ENCODE data around the gene KPNA2. TPM values are rescaled to one million over a fixed set of nuclear protein-coding genes. Genes with fewer than 3 reads are reported as not detected.
"Not testable (repeated sequence)": the region's sequence is repeated elsewhere in the genome, so short reads cannot be mapped to it uniquely, and the experiment has no call there.

The KPNA2 gene
- total RNA-seq, result 10 to 100 TPM; 16.7 to 29.5 (median 22.6) TPM
- 16.5 TPM for polyA plus RNA-seq
- long read RNA-seq, donor 1, transcript KPNA2-201 (11 exons, 2,181 nt), result major isoform, 36 of 39 reads
- long read RNA-seq, donor 1, partial matches to known transcripts, result 2 of 39 reads
- long read RNA-seq, donor 1, other reads (novel, unspliced or antisense), result 1 of 39 reads
- long read RNA-seq, donor 2, transcript KPNA2-201 (11 exons, 2,181 nt), result major isoform, 13 of 16 reads
- long read RNA-seq, donor 2, partial matches to known transcripts, result 0 of 16 reads
- long read RNA-seq, donor 2, other reads (novel, unspliced or antisense), result 3 of 16 reads
- long read RNA-seq, donor 3, transcript KPNA2-201 (11 exons, 2,181 nt), result major isoform, 76 of 105 reads
- long read RNA-seq, donor 3, partial matches to known transcripts, result 22 of 105 reads
- long read RNA-seq, donor 3, other reads (novel, unspliced or antisense), result 7 of 105 reads
- long read RNA-seq, donor 4, transcript KPNA2-201 (11 exons, 2,181 nt), result major isoform, 19 of 19 reads
- long read RNA-seq, donor 4, partial matches to known transcripts, result 0 of 19 reads
- long read RNA-seq, donor 4, other reads (novel, unspliced or antisense), result 0 of 19 reads

GRCh38 chr17:68035523-68036303, at the start of gene KPNA2:
Gene KPNA2 (plus strand): TSS chr17:68035735. CDS start chr17:68037133, 1,398 bp downstream.
- no peaks in the 10 kb centered on the region for H3K9me3 ChIP-seq (ENCODE audit: control insufficient read depth, low read length)
- H3K27me3 ChIP-seq (ENCODE audit: control insufficient read depth, insufficient read depth), result no peaks in the 10 kb centered on the region
- peak; percentile 97 to 98 for ATAC-seq
- H3K4me3 ChIP-seq (ENCODE audit: low read length), result peak within 1 kb of the TSS; percentile 54
- intact Hi-C loops (cut with DNase I), result no loop called here
- DNase-seq, result peak; percentile 94 to 97 (median 96)
- no peaks in the 10 kb centered on the region for H3K4me1 ChIP-seq (ENCODE audit: control insufficient read depth, insufficient read depth, low read length)
- peak within 1 kb of the TSS; percentile 37 for H3K27ac ChIP-seq (ENCODE audit: low read length)
- under 1% methylated on average over 69 of the region's 72 CpGs for WGBS

GRCh38 chr17:67990909-67991308, 44.6 kb upstream of the KPNA2 start:
- Histone ChIP-seq H3K27me3 (ENCODE audit: control insufficient read depth, insufficient read depth) (no peaks in the 10 kb centered on the region), H3K9me3 (ENCODE audit: control insufficient read depth, low read length) (no peaks in the 10 kb centered on the region), H3K4me3 (ENCODE audit: low read length) (no peak overlapping the region), H3K27ac (ENCODE audit: low read length) (no peak overlapping the region), H3K4me1 (ENCODE audit: control insufficient read depth, insufficient read depth, low read length) (peaks cover 3% of the 10 kb centered on the region)
- 95% methylated on average over 4 of the region's 4 CpGs for WGBS
- ATAC-seq (no peak), DNase-seq (no peak)
- intact Hi-C loops (cut with DNase I), result no loop called here

GRCh38 chr17:67992548-67993152, 42.9 kb upstream of the KPNA2 start:
- 10% methylated on average over 18 of the region's 18 CpGs for WGBS
- DNase-seq (no peak), ATAC-seq (peak; percentile 1 to 4)
- peak overlapping the region; percentile 74 for H3K27ac ChIP-seq (ENCODE audit: low read length)
- H3K27me3 ChIP-seq (ENCODE audit: control insufficient read depth, insufficient read depth), result no peaks in the 10 kb centered on the region
- no peaks in the 10 kb centered on the region for H3K9me3 ChIP-seq (ENCODE audit: control insufficient read depth, low read length)
- H3K4me1 ChIP-seq (ENCODE audit: control insufficient read depth, insufficient read depth, low read length), result peaks cover 5% of the 10 kb centered on the region
- intact Hi-C loops (cut with DNase I), result no loop called here
- H3K4me3 ChIP-seq (ENCODE audit: low read length), result peak overlapping the region; percentile 92

- peak; percentile 70 to 87 for ATAC-seq
- peak; percentile 87 to 95 (median 95) for DNase-seq
- H3K9me3 ChIP-seq (ENCODE audit: control insufficient read depth, low read length), result no peaks in the 10 kb centered on the region
- under 1% methylated on average over 144 of the region's 144 CpGs for WGBS
- H3K4me1 ChIP-seq (ENCODE audit: control insufficient read depth, insufficient read depth, low read length), result peaks cover 5% of the 10 kb centered on the region
- H3K27me3 ChIP-seq (ENCODE audit: control insufficient read depth, insufficient read depth), result no peaks in the 10 kb centered on the region
- H3K4me3 ChIP-seq (ENCODE audit: low read length), result peak overlapping the region; percentile 92
- H3K27ac ChIP-seq (ENCODE audit: low read length), result peak overlapping the region; percentile 97
- intact Hi-C loops (cut with DNase I), result no loop called here
Measured at GRCh38 chr17:67993153-67993997, 42.2 kb upstream of the KPNA2 start.

GRCh38 chr17:67993998-67994361, 41.6 kb upstream of the KPNA2 start:
- ATAC-seq (no peak), DNase-seq (no peak)
- 4% methylated on average over 21 of the region's 21 CpGs for whole genome bisulfite sequencing
- intact Hi-C loops (cut with DNase I), result no loop called here
- Histone ChIP-seq H3K27ac (ENCODE audit: low read length) (peak overlapping the region; percentile 97), H3K9me3 (ENCODE audit: control insufficient read depth, low read length) (no peaks in the 10 kb centered on the region), H3K27me3 (ENCODE audit: control insufficient read depth, insufficient read depth) (no peaks in the 10 kb centered on the region), H3K4me3 (ENCODE audit: low read length) (peak overlapping the region; percentile 92), H3K4me1 (ENCODE audit: control insufficient read depth, insufficient read depth, low read length) (peaks cover 5% of the 10 kb centered on the region)

- intact Hi-C loops (cut with DNase I), result no loop called here
- WGBS, result 18% methylated on average over 9 of the region's 9 CpGs
- Histone ChIP-seq H3K4me1 (ENCODE audit: control insufficient read depth, insufficient read depth, low read length) (peaks cover 5% of the 10 kb centered on the region), H3K27me3 (ENCODE audit: control insufficient read depth, insufficient read depth) (no peaks in the 10 kb centered on the region), H3K27ac (ENCODE audit: low read length) (peak overlapping the region; percentile 42), H3K9me3 (ENCODE audit: control insufficient read depth, low read length) (no peaks in the 10 kb centered on the region), H3K4me3 (ENCODE audit: low read length) (peak overlapping the region; percentile 77)
- DNase-seq, result no peak
- peak; percentile 9 to 71 for ATAC-seq
Measured at GRCh38 chr17:67994817-67995569, 40.5 kb upstream of the KPNA2 start.

- WGBS, result under 1% methylated on average over 43 of the region's 43 CpGs
- Histone ChIP-seq H3K27me3 (ENCODE audit: control insufficient read depth, insufficient read depth) (no peaks in the 10 kb centered on the region), H3K4me1 (ENCODE audit: control insufficient read depth, insufficient read depth, low read length) (peaks cover 5% of the 10 kb centered on the region), H3K4me3 (ENCODE audit: low read length) (peak overlapping the region; percentile 77), H3K9me3 (ENCODE audit: control insufficient read depth, low read length) (no peaks in the 10 kb centered on the region), H3K27ac (ENCODE audit: low read length) (peak overlapping the region; percentile 9)
- DNase-seq (peak; percentile 43 to 82 (median 78)), ATAC-seq (peak; percentile 9 to 43)
- intact Hi-C loops (cut with DNase I), result no loop called here
Measured at GRCh38 chr17:67995570-67996263, 39.8 kb upstream of the KPNA2 start.

- H3K9me3 ChIP-seq (ENCODE audit: control insufficient read depth, low read length); H3K27me3 ChIP-seq (ENCODE audit: control insufficient read depth, insufficient read depth); intact Hi-C loops (cut with DNase I); H3K4me1 ChIP-seq (ENCODE audit: control insufficient read depth, insufficient read depth, low read length): not testable (repeated sequence)
- peak within 1 kb of the TSS; percentile 32 for H3K27ac ChIP-seq (ENCODE audit: low read length)
- peak in 1 of 2 donors; percentile 12 for ATAC-seq
- peak in 2 of 3 donors; percentile 36 to 72 for DNase-seq
- peak within 1 kb of the TSS; percentile 77 for H3K4me3 ChIP-seq (ENCODE audit: low read length)
- WGBS, result 25% methylated on average over 25 of the region's 25 CpGs
Measured at GRCh38 chr17:67996301-67997171, 39.0 kb upstream of the KPNA2 start, which contains the start of gene C17orf58. Gene C17orf58 (minus strand): TSS chr17:67996469. CDS start chr17:67996198, 271 bp downstream.
